ENCODE results near the gene SLC48A1. TPM values are rescaled to one million over a fixed set of nuclear protein-coding genes. Genes with fewer than 3 reads are reported as not detected.

SLC48A1 gene
- total RNA-seq, 2 donors from 2014 or later = 39.0 to 52.5 TPM

GRCh38 chr12:47748899-47749298, 24.1 kb upstream of the SLC48A1 start:
- Histone ChIP-seq H3K4me3 (no peak overlapping the region), H3K4me1 (replicated peaks) (peaks cover 10% of the 10 kb centered on the region), H3K36me3 (no peaks in the 10 kb centered on the region), H3K9me3 (no peaks in the 10 kb centered on the region), H3K27ac (no peak overlapping the region), H3K27me3 (replicated peaks; ENCODE audit: insufficient read depth) (no peaks in the 10 kb centered on the region)
- DNase-seq (ENCODE audit: low spot score) = no peak
- 94% methylated on average over 3 of the region's 3 CpGs for WGBS
- intact Hi-C loops (cut with DNase I) = no loop called here
- no peak for TF ChIP-seq POLR2A (IDR thresholded peaks at IDR 0.05)
- TF ChIP-seq, protein P1, sequence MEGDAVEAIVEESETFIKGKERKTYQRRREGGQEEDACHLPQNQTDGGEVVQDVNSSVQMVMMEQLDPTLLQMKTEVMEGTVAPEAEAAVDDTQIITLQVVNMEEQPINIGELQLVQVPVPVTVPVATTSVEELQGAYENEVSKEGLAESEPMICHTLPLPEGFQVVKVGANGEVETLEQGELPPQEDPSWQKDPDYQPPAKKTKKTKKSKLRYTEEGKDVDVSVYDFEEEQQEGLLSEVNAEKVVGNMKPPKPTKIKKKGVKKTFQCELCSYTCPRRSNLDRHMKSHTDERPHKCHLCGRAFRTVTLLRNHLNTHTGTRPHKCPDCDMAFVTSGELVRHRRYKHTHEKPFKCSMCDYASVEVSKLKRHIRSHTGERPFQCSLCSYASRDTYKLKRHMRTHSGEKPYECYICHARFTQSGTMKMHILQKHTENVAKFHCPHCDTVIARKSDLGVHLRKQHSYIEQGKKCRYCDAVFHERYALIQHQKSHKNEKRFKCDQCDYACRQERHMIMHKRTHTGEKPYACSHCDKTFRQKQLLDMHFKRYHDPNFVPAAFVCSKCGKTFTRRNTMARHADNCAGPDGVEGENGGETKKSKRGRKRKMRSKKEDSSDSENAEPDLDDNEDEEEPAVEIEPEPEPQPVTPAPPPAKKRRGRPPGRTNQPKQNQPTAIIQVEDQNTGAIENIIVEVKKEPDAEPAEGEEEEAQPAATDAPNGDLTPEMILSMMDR (IDR thresholded peaks at IDR 0.05) = no peak
- TF ChIP-seq POLR2AphosphoS5 (IDR thresholded peaks at IDR 0.05) = no peak

- no peaks in the 10 kb centered on the region for H3K36me3 ChIP-seq
- intact Hi-C loops (cut with DNase I) = no loop called here
- no peak overlapping the region for H3K27ac ChIP-seq
- no peak for TF ChIP-seq POLR2A (IDR thresholded peaks at IDR 0.05)
- TF ChIP-seq, protein P1 (IDR thresholded peaks at IDR 0.05) = no peak
- TF ChIP-seq POLR2AphosphoS5 (IDR thresholded peaks at IDR 0.05) = no peak
- H3K4me3 ChIP-seq = no peak overlapping the region
- H3K4me1 ChIP-seq (replicated peaks) = peaks cover 22% of the 10 kb centered on the region
- no peaks in the 10 kb centered on the region for H3K9me3 ChIP-seq
- DNase-seq (ENCODE audit: low spot score) = no peak
- H3K27me3 ChIP-seq (replicated peaks; ENCODE audit: insufficient read depth) = no peaks in the 10 kb centered on the region
- 97% methylated on average over 10 of the region's 10 CpGs for whole genome bisulfite sequencing
Measured at GRCh38 chr12:47750229-47750798, 22.7 kb upstream of the SLC48A1 start.

DNA sequence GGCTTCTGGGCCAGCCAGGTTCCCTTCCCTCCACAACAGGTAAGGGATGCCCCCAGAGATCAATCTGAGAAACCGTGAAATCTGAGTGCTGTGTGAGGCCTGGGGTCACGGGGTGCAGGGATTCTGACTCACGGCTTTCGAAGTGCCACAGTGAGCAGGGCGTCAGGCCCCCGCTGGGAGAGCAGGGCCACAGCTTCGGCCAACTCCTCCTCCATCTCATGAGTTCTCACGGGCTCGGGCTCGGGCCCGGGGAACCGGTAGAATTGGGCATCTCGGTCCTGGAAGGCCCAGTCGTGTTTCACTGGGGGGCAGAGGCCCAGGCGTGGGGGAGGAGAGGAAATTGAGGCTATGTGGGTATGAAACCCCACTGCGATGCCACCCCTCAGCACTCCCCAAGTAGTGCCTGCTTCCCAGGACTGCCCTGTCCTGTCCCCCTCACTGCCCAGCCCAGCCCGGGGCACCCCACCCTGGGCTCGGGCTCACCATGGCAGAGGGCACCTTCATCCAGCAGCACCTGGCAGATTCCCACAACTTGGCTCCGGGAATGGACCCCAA, 22.0 kb upstream of the SLC48A1 start:
- Histone ChIP-seq H3K36me3 (no peaks in the 10 kb centered on the region), H3K4me1 (replicated peaks) (peaks cover 24% of the 10 kb centered on the region), H3K4me3 (no peak overlapping the region), H3K27ac (no peak overlapping the region), H3K9me3 (no peaks in the 10 kb centered on the region), H3K27me3 (replicated peaks; ENCODE audit: insufficient read depth) (no peaks in the 10 kb centered on the region)
- 90% methylated on average over 19 of the region's 19 CpGs for WGBS
- TF ChIP-seq POLR2AphosphoS5 (IDR thresholded peaks at IDR 0.05) = no peak
- TF ChIP-seq POLR2A (IDR thresholded peaks at IDR 0.05) = no peak
- TF ChIP-seq, protein P1 (IDR thresholded peaks at IDR 0.05) = no peak
- intact Hi-C loops (cut with DNase I) = no loop called here
- DNase-seq (ENCODE audit: low spot score) = no peak

DNA sequence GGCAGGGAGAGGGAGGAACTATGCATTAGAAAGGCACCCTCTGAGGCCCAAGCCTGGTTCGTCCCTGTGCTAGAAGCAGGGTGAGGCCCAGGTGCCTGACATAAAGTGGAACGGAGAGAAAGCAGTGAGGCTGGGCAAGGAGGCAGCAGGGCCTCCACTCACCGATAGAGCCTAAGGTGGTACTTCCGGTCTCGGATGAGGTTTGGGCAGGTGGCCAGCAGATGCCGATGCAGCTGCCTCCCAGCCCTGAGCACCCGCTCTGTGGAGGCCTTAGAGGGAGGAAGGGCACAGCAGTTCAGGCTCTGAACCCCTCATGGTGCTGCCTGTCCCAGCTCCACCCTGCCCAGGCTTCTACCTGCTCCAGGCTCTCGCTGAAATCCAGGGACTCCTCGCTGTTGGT, 21.5 kb upstream of the SLC48A1 start:
- H3K9me3 ChIP-seq = no peaks in the 10 kb centered on the region
- no peaks in the 10 kb centered on the region for H3K27me3 ChIP-seq (replicated peaks; ENCODE audit: insufficient read depth)
- H3K27ac ChIP-seq = no peak overlapping the region
- H3K36me3 ChIP-seq = no peaks in the 10 kb centered on the region
- intact Hi-C loops (cut with DNase I) = no loop called here
- H3K4me1 ChIP-seq (replicated peaks) = peaks cover 24% of the 10 kb centered on the region
- no peak for TF ChIP-seq POLR2AphosphoS5 (IDR thresholded peaks at IDR 0.05)
- DNase-seq (ENCODE audit: low spot score) = no peak
- 82% methylated on average over 9 of the region's 9 CpGs for WGBS
- H3K4me3 ChIP-seq = no peak overlapping the region

GRCh38 chr12:47752121-47752520, 20.9 kb upstream of the SLC48A1 start:
- TF ChIP-seq POLR2AphosphoS5 (IDR thresholded peaks at IDR 0.05) = no peak
- TF ChIP-seq, protein P1 (IDR thresholded peaks at IDR 0.05) = no peak
- no peak for TF ChIP-seq POLR2A (IDR thresholded peaks at IDR 0.05)
- intact Hi-C loops (cut with DNase I) = no loop called here
- 80% methylated on average over 4 of the region's 4 CpGs for WGBS
- H3K27ac ChIP-seq = peak overlapping the region; percentile 10 to 71
- no peak for DNase-seq (ENCODE audit: low spot score)
- peaks cover 24% of the 10 kb centered on the region for H3K4me1 ChIP-seq (replicated peaks)
- H3K27me3 ChIP-seq (replicated peaks; ENCODE audit: insufficient read depth) = no peaks in the 10 kb centered on the region
- H3K36me3 ChIP-seq = no peaks in the 10 kb centered on the region
- H3K4me3 ChIP-seq = no peak overlapping the region
- H3K9me3 ChIP-seq = no peaks in the 10 kb centered on the region

Data from prostate gland (tissue), 2 donors.